PC-3 (cell line): ENCODE results near the gene RBAK. TPM values are rescaled to one million over a fixed set of nuclear protein-coding genes. Genes with fewer than 3 reads are reported as not detected.
"Not testable (repeated sequence)": the region's sequence is repeated elsewhere in the genome, so short reads cannot be mapped to it uniquely, and the experiment has no call there.

Experiments
- ATAC-seq: fragments of 200-7000 bp; cut with Tn5 transposase; 2 replicates; pipeline ENCODE4 v1.9.1; 2020; ENCODE audit warnings: mild to moderate bottlenecking, moderate library complexity
- BruUV-seq: library from RNA; stranded (reverse); fragments of 400-500 nt; replicated peaks from 2 replicates; lab custom pipeline; 2021; lab: Mats Ljungman, UMichigan
- CTCF ChIA-PET: fragments of 300-600 bp; sonication (Branson Sonifier 250); formaldehyde crosslinking; loops from one replicate; lab custom pipeline; 2022; ENCODE audit warnings: antibody characterized with exemption; lab: Charles Lee
- POLR2A ChIA-PET: fragments of 300-600 bp; sonication (Branson Sonifier 250); formaldehyde crosslinking; loops from one replicate; lab custom pipeline; 2022; ENCODE audit warnings: antibody characterized with exemption; ENCODE audit not compliant: unreplicated experiment; lab: Charles Lee
- DNase-seq: peaks from one replicate; pipeline ENCODE4 v3.0.0-alpha.2; 2015
- H2AFZ ChIP-seq: fragments of 300-600 bp; sonication (generic); 2 replicates; pipeline ENCODE4 v1.6.0; 2016; ENCODE audit warnings: antibody characterized with exemption, low read length
- H3F3A ChIP-seq: fragments of 300-600 bp; sonication (generic); one replicate; pipeline ENCODE4 v1.6.0; 2017; ENCODE audit warnings: antibody characterized with exemption, low read length, control low read depth, mild to moderate bottlenecking; ENCODE audit not compliant: unreplicated experiment
- H3K27ac ChIP-seq: fragments of 300-600 bp; sonication (generic); 2 replicates; pipeline ENCODE4 v1.5.1; 2016; ENCODE audit warnings: mild to moderate bottlenecking, low read length
- H3K27me3 ChIP-seq: fragments of 300-600 bp; sonication (generic); 2 replicates; pipeline ENCODE4 v1.6.1; 2016; ENCODE audit warnings: low read length, mixed read lengths
- H3K36me3 ChIP-seq: fragments of 300-600 bp; sonication (generic); 2 replicates; pipeline ENCODE4 v1.6.1; 2016; ENCODE audit warnings: low read depth, mixed run types, low read length, mixed read lengths
- H3K4me1 ChIP-seq: fragments of 300-600 bp; sonication (generic); 2 replicates; pipeline ENCODE4 v1.5.1; 2016; ENCODE audit warnings: low read length; ENCODE audit not compliant: insufficient read depth
- H3K4me2 ChIP-seq: fragments of 300-600 bp; sonication (generic); 2 replicates; pipeline ENCODE4 v1.6.0; 2016; ENCODE audit warnings: low read length
- H3K4me3 ChIP-seq: fragments of 300-600 bp; sonication (generic); 2 replicates; pipeline ENCODE4 v1.5.1; 2016; ENCODE audit warnings: mild to moderate bottlenecking, low read length, mixed read lengths
- H3K79me2 ChIP-seq: fragments of 300-600 bp; sonication (generic); 2 replicates; pipeline ENCODE4 v1.6.1; 2017; ENCODE audit warnings: low read length, mixed read lengths
- H3K9ac ChIP-seq: fragments of 300-600 bp; sonication (generic); 2 replicates; pipeline ENCODE4 v1.6.0; 2016; ENCODE audit warnings: mild to moderate bottlenecking, low read length
- H3K9me2 ChIP-seq: fragments of 300-600 bp; sonication (generic); replicated peaks from 2 replicates; pipeline ENCODE4 v1.6.1; 2016; ENCODE audit warnings: mixed run types, low read length, mixed read lengths
- H3K9me3 ChIP-seq: fragments of 300-600 bp; sonication (generic); 2 replicates; pipeline ENCODE4 v1.6.1; 2016; ENCODE audit warnings: low read length, mixed read lengths
- H4K20me1 ChIP-seq: fragments of 300-600 bp; sonication (generic); 2 replicates; pipeline ENCODE4 v1.6.1; 2016; ENCODE audit warnings: low read length, mixed read lengths
- EZH2 ChIP-seq: fragments of 300-600 bp; sonication (generic); IDR thresholded peaks from one replicate; pipeline ENCODE4 v1.6.1; 2017; ENCODE audit warnings: antibody characterized with exemption, mild to moderate bottlenecking, low read length; ENCODE audit not compliant: unreplicated experiment
- EZH2phosphoT487 ChIP-seq: fragments of 300-600 bp; sonication (generic); IDR thresholded peaks from 2 replicates; pipeline ENCODE4 v1.6.1; 2018; ENCODE audit warnings: mild to moderate bottlenecking, antibody characterized with exemption, low read length, borderline replicate concordance
- intact Hi-C: fragments of 100-400 bp; cut with micrococcal nuclease; formaldehyde crosslinking; loops from 2 replicates; pipeline ENCODE4 v1.9.0; 2023
- total RNA-seq: library from RNA; depleted of rRNA; stranded (reverse); fragments of >200 nt; gene quantifications from 2 replicates; pipeline ENCODE4 v1.2.3, GENCODE V29; 2014
- TF ChIP-seq, protein P1 (sequence below): fragments of 300-600 bp; sonication (generic); conservative IDR thresholded peaks from 2 replicates; pipeline ENCODE4 v1.5.1; 2017; ENCODE audit warnings: antibody characterized with exemption, low read depth, mild to moderate bottlenecking, low read length

The RBAK gene
- total RNA-seq, 1 experiment from 2014 or later = 7.0 TPM

DNA sequence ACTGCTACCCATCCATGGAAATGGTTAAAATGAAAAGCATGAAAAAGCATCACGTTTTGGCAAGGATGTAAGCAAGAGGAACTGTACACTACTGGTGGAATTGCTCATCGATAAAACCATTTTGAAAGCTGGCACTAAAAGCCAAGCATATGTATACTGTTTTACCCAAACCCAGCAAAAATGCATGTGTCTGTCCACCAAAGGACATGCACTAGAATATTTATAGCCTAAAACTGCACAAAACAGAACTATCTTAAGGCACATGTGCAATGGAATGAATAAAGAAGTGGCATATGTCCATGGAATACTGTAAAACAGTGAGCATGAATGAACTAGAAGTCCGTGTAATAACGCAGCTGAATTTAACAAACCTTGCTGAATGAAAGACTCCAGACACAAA, 22.9 kb downstream of the RBAK start:
- intact Hi-C loops = no loop called here
- DNase-seq (no peak), ATAC-seq (no peak)
- Histone ChIP-seq H3K4me2 (no peak overlapping the region), H3K36me3 (peaks cover 51% of the 10 kb centered on the region), H3K9ac (no peak overlapping the region), H3K79me2 (no peaks in the 10 kb centered on the region), H3K9me2 (no peaks in the 10 kb centered on the region), H4K20me1 (no peaks in the 10 kb centered on the region), H3K27me3 (no peaks in the 10 kb centered on the region), H3K4me1 (no peaks in the 10 kb centered on the region), H3F3A (no peaks in the 10 kb centered on the region), H2AFZ (no peak overlapping the region), H3K9me3 (peaks cover 61% of the 10 kb centered on the region), H3K27ac (no peak overlapping the region), H3K4me3 (no peak overlapping the region)
- no peak for TF ChIP-seq EZH2phosphoT487
- TF ChIP-seq, protein P1, sequence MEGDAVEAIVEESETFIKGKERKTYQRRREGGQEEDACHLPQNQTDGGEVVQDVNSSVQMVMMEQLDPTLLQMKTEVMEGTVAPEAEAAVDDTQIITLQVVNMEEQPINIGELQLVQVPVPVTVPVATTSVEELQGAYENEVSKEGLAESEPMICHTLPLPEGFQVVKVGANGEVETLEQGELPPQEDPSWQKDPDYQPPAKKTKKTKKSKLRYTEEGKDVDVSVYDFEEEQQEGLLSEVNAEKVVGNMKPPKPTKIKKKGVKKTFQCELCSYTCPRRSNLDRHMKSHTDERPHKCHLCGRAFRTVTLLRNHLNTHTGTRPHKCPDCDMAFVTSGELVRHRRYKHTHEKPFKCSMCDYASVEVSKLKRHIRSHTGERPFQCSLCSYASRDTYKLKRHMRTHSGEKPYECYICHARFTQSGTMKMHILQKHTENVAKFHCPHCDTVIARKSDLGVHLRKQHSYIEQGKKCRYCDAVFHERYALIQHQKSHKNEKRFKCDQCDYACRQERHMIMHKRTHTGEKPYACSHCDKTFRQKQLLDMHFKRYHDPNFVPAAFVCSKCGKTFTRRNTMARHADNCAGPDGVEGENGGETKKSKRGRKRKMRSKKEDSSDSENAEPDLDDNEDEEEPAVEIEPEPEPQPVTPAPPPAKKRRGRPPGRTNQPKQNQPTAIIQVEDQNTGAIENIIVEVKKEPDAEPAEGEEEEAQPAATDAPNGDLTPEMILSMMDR = no peak
- no peak for TF ChIP-seq EZH2
- BruUV-seq = no TSS peak
- POLR2A ChIA-PET = interaction anchor here (0.6 kb wide), 1 partner anchor 18 kb away, joined by 3 read pairs; no protein-coding TSS in a partner anchor
- CTCF ChIA-PET = no interaction called here

DNA sequence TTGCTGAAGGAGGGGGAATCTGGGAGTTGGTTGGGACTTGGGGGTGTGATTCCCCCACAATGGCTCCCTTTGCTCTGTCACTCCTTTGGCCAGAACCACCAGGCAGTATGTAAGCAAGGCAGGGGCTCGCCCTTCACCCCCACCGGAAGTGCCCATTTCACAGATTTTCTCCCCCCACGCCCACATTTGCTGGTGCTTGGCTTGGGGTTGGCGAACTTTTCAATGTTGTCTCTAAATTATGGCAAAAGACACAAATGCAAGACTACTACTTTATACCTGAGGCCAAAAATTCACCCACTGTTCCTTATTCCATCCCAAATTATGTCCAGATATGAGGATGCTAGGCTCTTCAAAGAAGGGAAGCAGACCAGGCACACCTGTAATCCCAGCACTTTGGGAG, 24.5 kb downstream of the RBAK start:
- POLR2A ChIA-PET = no interaction called here
- no peak overlapping the region for H2AFZ ChIP-seq

DNA sequence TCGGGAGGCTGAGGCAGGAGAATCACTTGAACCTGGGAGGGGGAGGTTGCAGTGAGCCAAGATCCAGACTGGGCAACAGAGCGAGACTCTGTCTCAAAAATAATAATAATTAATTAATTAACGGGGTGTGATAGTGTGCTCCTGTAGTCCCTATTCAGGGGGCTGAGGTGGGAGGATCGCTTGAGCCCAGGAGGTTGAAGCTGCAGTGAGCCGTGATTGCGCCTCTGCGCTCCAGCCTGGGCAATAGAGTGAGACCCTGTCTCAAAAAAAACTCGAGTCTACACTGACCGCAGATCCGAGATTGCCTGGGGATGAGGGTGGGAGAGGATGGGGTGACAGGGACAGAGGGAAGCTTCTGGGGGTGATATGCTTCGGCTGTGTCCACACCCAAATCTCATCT, 29.5 kb downstream of the RBAK start:
- H3K9ac ChIP-seq, H3K36me3 ChIP-seq, intact Hi-C loops, H3K4me3 ChIP-seq, H3K79me2 ChIP-seq, H2AFZ ChIP-seq, H3K9me2 ChIP-seq, POLR2A ChIA-PET, H3F3A ChIP-seq, H3K4me1 ChIP-seq, BruUV-seq, DNase-seq, H3K9me3 ChIP-seq, ATAC-seq, H3K27ac ChIP-seq, H4K20me1 ChIP-seq, CTCF ChIA-PET, H3K4me2 ChIP-seq, H3K27me3 ChIP-seq: not testable (repeated sequence)

More for the DNA sequence above, 24.5 kb downstream of the RBAK start:
- Histone ChIP-seq H3K9me3 (peaks cover 44% of the 10 kb centered on the region), H4K20me1 (no peaks in the 10 kb centered on the region), H3K79me2 (no peaks in the 10 kb centered on the region), H3K4me1 (no peaks in the 10 kb centered on the region), H3K36me3 (peaks cover 34% of the 10 kb centered on the region), H3K9ac (no peak overlapping the region), H3K27ac (no peak overlapping the region), H3F3A (no peaks in the 10 kb centered on the region), H3K4me2 (no peak overlapping the region), H3K9me2 (no peaks in the 10 kb centered on the region), H3K27me3 (no peaks in the 10 kb centered on the region), H3K4me3 (no peak overlapping the region)
- no TSS peak for BruUV-seq
- CTCF ChIA-PET = no interaction called here
- TF ChIP-seq, protein P1 = no peak
- no peak for TF ChIP-seq EZH2
- no peak for TF ChIP-seq EZH2phosphoT487
- DNase-seq = no peak
- ATAC-seq = no peak
- intact Hi-C loops = no loop called here
